ENCODE results near the gene TAGLN2.

Gene TAGLN2

GRCh38 chr1:159949981-159950381 lies 24.7 kb upstream of the TAGLN2 start:
- DNase-seq (ENCODE audit: low spot score), result no peak

GRCh38 chr1:159949123-159949522 lies 23.8 kb upstream of the TAGLN2 start:
- DNase-seq (ENCODE audit: low spot score), result no peak

GRCh38 chr1:159947942-159948341 lies 22.6 kb upstream of the TAGLN2 start:
- DNase-seq (ENCODE audit: low spot score), result no peak

GRCh38 chr1:159946242-159947187 lies 21.2 kb upstream of the TAGLN2 start:
- no peak for DNase-seq (ENCODE audit: low spot score)

- peak; percentile 86 for DNase-seq (ENCODE audit: low spot score)
These were observed 20.4 kb upstream of the TAGLN2 start, which contains the start of gene IGSF9 for GRCh38 chr1:159945483-159946241. Gene IGSF9 (minus strand): TSS chr1:159945613. CDS start chr1:159943454, 2,159 bp downstream.

GRCh38 chr1:159944623-159945455 lies 19.5 kb upstream of the TAGLN2 start:
- no peak for DNase-seq (ENCODE audit: low spot score)

GRCh38 chr1:159943908-159944622 lies 18.8 kb upstream of the TAGLN2 start:
- DNase-seq (ENCODE audit: low spot score), result no peak

GRCh38 chr1:159943278-159943640 lies 18.0 kb upstream of the TAGLN2 start:
- no peak for DNase-seq (ENCODE audit: low spot score)

- DNase-seq (ENCODE audit: low spot score), result no peak
These were observed 17.4 kb upstream of the TAGLN2 start for GRCh38 chr1:159942632-159943277.

- no peak for DNase-seq (ENCODE audit: low spot score)
These were observed 16.6 kb upstream of the TAGLN2 start for GRCh38 chr1:159941591-159942560.

GRCh38 chr1:159941141-159941540 lies 15.8 kb upstream of the TAGLN2 start:
- DNase-seq (ENCODE audit: low spot score), result no peak

GRCh38 chr1:159940006-159940620 lies 14.8 kb upstream of the TAGLN2 start:
- no peak for DNase-seq (ENCODE audit: low spot score)

- no peak for DNase-seq (ENCODE audit: low spot score)
These were observed 14.3 kb upstream of the TAGLN2 start for GRCh38 chr1:159939678-159940002.

- DNase-seq (ENCODE audit: low spot score), result no peak
These were observed 13.8 kb upstream of the TAGLN2 start for GRCh38 chr1:159938905-159939677.

GRCh38 chr1:159938211-159938852 lies 13.0 kb upstream of the TAGLN2 start:
- no peak for DNase-seq (ENCODE audit: low spot score)

- DNase-seq (ENCODE audit: low spot score), result no peak
These were observed 11.9 kb upstream of the TAGLN2 start for GRCh38 chr1:159937054-159937750.

- no peak for DNase-seq (ENCODE audit: low spot score)
These were observed 11.1 kb upstream of the TAGLN2 start for GRCh38 chr1:159936273-159936904.
